Pons (tissue), 1 donor: ENCODE data around the gene LRRC56.

Source experiments
- DNase-seq: peaks from one replicate; pipeline ENCODE4 v3.0.0-alpha.2; 2016; ENCODE audit warnings: low spot score

The LRRC56 gene

GRCh38 chr11:540583-541432, 3.5 kb downstream of the LRRC56 start:
- DNase-seq, result no peak

- no peak for DNase-seq
Measured at GRCh38 chr11:541433-541885, 4.1 kb downstream of the LRRC56 start.

- no peak for DNase-seq
Measured at GRCh38 chr11:544817-545166, 7.5 kb downstream of the LRRC56 start.

DNA sequence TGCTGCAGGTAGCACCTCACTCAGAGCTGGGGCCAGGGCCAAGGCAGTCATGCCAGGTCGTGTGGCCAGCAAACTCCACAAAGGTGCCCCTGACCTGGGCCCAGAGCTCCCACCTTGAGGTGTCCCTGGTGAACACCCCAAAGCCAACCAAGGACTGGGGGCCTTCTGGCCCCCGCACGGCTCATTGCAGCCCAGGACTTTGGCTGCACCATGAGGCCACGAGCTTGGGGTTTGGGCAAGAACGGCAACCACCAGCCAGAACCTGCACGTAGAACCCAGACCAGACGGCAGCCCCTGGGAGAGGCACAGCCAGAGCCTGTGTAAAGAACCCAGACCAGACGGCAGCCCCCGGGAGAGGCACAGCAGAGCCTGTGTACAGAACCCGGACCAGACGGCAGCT, 7.8 kb downstream of the LRRC56 start:
- DNase-seq, result no peak

GRCh38 chr11:548700-549603, 11.6 kb downstream of the LRRC56 start:
- DNase-seq, result no peak

DNA sequence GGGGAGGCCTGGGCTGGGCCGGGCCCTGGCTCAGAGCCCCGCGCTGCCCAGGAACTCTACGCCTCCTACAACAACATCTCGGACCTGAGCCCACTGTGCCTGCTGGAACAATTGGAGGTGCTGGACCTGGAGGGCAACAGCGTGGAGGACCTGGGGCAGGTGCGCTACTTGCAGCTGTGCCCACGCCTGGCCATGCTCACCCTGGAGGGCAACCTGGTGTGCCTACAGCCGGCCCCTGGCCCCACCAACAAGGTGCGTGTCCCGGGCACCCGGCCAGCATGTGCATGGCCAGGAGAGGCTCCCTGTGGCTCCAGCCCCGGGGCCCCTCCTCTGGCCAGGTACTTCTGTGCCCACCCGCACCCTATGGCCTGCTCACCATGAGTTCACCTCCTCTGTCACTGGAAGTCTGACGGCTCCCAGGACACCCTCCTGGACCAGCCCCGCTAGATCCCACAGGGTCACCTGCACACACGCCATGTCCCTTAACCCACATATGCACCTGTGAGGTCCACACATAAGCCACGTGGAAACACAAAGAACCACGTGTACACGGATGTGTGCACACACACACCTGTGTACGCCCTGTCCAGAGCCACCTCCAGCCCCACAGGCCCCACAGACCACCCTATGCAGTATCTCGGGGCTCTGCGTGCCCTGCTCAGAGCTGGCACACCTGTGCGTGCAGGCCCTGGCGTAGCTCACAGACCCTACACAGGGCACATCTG, 12.9 kb downstream of the LRRC56 start:
- no peak for DNase-seq

DNA sequence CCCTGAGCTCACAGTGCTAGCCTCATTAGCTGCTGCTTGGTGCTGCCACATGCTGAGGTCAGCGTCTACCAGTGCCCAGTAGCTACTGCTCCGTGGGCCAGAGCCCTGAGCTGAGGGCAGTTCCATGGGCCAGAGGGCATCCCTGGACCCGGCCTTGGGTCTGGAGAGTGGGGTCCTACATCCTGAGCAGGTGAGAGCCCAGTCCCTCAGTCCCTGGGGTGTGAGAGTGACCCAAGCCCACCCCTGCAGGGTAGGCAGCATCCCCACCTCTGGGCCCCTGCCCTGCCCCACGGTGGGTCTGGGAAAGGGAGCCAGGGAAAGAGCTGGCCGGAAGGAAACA, 13.4 kb downstream of the LRRC56 start:
- no peak for DNase-seq

- no peak for DNase-seq
Measured at GRCh38 chr11:551131-551530, 13.8 kb downstream of the LRRC56 start.

DNA sequence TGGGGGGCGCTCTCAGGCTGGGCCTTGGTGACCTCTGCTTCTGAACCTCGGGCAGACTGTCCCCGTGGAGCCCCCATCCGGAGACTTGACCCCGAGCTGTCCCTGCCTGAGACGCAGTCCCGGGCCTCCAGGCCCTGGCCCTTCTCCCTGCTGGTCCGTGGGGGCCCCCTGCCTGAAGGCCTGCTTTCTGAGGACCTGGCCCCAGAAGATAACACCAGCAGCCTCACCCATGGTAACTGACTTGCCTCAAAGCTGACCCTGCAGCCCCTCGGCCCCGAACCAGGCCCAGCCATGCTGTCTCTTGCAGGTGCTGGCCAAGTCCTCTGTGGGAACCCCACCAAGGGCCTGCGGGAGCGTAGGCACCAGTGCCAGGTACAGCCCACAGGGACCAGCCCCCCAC, 14.3 kb downstream of the LRRC56 start:
- DNase-seq, result no peak

GRCh38 chr11:553083-553987, 16.0 kb downstream of the LRRC56 start:
- DNase-seq, result no peak

DNA sequence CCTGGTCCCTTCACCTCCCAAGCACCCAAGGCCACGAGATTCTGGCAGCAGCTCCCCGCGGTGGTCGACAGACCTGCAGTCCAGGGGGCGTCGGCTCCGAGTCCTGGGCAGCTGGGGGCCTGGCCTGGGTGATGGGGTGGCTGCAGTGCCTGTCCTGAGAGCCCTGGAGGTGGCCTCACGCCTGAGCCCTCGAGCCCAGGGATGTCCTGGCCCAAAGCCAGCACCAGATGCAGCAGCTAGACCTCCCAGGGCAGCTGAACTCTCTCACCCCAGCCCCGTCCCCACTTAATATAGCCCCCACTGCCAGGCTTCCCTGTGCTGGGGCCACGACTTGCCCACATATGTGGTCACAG, 16.6 kb downstream of the LRRC56 start:
- no peak for DNase-seq

DNA sequence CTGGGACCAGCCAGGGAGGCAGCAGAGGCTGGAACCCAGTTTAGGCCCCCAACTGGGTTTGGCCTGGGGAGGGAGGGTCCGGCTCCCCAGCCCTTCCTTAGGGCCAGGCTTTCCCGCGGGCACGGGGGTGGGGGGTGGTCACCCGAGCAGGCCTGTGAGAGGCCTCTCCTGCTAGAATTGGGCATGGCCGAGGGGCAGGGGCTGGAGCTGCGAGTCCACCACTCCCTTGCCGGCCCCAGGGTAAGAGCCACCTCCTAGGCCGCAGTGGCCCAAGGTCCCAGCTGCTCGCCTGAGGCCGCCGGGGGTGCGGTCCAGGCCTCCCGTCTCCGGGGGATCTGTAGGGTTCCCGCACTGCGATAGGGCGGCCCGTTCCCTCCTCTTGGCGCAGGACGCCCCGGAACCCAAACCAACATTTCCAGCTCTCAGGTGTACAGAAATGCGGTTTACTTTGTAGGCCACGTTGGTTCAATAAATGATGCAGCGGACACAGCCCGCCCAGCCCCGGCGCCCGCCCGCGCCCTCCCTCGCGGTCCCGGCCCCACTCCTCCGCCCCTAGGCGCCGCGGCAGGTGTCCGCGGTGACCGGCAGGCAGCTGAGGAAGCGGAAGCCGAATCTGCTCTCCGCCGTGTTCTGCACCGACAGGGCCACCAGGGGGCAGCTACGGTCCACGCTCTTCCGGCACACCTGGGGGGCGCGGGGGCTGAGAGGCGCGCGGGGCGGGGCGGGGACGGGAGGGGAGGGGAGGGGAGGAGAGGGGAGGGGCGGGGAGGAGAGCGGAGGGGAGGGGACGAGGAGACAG, 17.3 kb downstream of the LRRC56 start:
- no peak for DNase-seq

GRCh38 chr11:555227-555779, 18.0 kb downstream of the LRRC56 start:
- no peak for DNase-seq

- no peak for DNase-seq
Measured at GRCh38 chr11:555780-556661, 18.7 kb downstream of the LRRC56 start.

- DNase-seq, result no peak
Measured at GRCh38 chr11:556662-557256, 19.4 kb downstream of the LRRC56 start.

DNA sequence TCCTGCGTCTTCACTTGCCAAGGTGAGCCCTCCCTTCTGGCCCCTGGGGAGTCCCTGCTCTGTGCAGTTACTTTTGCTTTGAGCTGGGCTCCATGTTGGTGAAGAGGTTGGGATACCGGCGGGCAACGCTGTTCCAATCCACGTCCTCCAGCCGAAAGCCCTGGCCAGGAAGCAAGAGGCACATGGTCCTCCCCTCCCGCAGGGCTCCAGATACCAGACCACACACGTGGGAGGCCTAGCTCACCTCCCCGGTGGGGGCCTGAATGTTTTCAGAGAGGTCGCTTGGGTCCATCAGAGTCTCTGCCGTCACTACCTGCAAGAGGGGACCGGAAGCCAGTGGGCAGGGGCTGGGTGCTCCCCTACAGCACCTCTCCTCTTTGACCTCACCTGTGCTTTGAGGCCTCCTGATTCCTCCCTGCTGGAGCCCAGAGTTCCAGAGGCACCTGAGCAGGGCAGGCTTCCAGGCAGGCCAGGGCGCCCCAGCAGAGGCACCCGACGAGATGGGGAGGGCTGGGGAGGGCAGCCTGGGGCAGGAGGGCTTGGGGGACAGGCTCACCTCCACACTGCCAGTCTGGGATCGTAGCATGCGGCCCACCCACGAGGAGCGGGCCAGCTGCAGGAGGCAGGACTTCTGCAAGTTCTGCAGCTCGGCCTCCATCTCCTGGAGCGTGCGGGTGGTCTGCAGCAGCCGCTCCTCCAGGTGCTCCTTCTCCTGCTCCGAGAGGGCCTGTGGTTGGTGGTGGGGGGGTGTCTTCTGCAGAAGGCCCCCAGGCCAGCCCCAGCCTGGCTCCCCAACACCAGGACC, 20.2 kb downstream of the LRRC56 start:
- no peak for DNase-seq

GRCh38 chr11:558503-558902, 21.2 kb downstream of the LRRC56 start:
- DNase-seq, result no peak

DNA sequence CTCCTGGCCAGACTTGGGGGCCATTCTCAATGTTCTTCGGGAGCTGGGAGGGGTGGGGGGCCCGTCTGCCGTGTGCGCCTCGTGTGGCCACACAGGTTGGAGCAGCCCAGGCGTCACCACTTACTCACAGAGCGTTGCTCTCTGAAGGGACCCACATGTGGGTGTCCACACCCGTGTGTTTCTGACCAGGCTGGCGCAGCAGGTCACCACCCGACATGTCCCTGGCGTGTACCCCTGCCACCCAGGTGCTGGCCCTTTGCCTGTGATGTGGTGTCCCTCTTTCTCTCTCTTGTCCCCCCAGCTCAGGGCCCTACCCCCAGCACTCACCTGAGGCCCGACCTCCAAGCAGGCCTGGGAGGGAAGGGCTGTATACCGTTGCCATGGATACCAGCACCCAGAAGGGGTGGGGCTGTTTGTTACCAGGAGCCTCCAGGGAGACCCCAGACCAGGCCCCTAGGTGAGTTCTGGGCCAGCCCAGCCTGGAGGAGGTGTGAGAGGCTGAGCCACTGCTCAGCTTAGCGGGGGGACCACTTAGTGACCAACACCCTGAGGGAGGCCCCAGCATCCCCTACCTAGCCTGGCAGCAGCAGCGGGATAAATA, 21.8 kb downstream of the LRRC56 start:
- DNase-seq, result no peak
